Uterus (tissue), 4 donors: Measurements from ENCODE around the gene HOMER2. TPM values are rescaled to one million over a fixed set of nuclear protein-coding genes. Genes with fewer than 3 reads are reported as not detected.

Experiments used
- DNase-seq, 2 donors: peaks; one replicate each; pipeline ENCODE4 v3.0.0-alpha.2; 2019 to 2020
- H3K27ac ChIP-seq, 2 donors: fragments of 200-600 bp; sonication (generic); 1 replicate in 1 of 2; 2 replicates in 1 of 2; pipeline ENCODE4 v1.5.1; 2016 to 2018
- H3K27me3 ChIP-seq, 2 donors: fragments of 200-600 bp; sonication (generic); one replicate each; pipeline ENCODE4 v1.5.1; 2018 to 2019; ENCODE audit warnings: control low read depth in 1 of 2
- H3K36me3 ChIP-seq, 2 donors: fragments of 200-600 bp; sonication (generic); one replicate each; pipeline ENCODE4 v1.5.1; 2019; ENCODE audit warnings: control low read depth in 1 of 2
- H3K4me1 ChIP-seq, 2 donors: fragments of 200-600 bp; sonication (generic); one replicate each; pipeline ENCODE4 v1.5.1; 2018 to 2019; ENCODE audit warnings: control low read depth in 1 of 2
- H3K4me3 ChIP-seq, 2 donors: fragments of 200-600 bp; sonication (generic); 1 replicate in 1 of 2; 2 replicates in 1 of 2; pipeline ENCODE4 v1.5.1; 2018 to 2019; ENCODE audit warnings: mild to moderate bottlenecking in 1 of 2
- H3K9me3 ChIP-seq, 2 donors: fragments of 200-600 bp; sonication (generic); one replicate each; pipeline ENCODE4 v1.5.1; 2019; ENCODE audit warnings: control low read depth in 1 of 2
- POLR2A ChIP-seq, 2 donors: fragments of 450-650 bp; IDR thresholded peaks; one replicate each; pipeline ENCODE4 v1.6.1; 2016; ENCODE audit warnings: antibody characterized with exemption in 2 of 2, mild to moderate bottlenecking in 1 of 2, moderate library complexity in 1 of 2
- intact Hi-C: fragments of 100-400 bp; cut with DNase I; formaldehyde crosslinking; loops from one replicate; pipeline ENCODE4 v1.15.1; 2023; ENCODE audit warnings: low total_unique reads
- total RNA-seq, 4 donors: library from RNA; depleted of rRNA in 3 of 4; stranded (reverse); fragments of >200 nt in 3 of 4; gene quantifications; one replicate each; pipeline versions ENCODE4 v1.1.0 to v1.2.4, GENCODE V29; 2014 to 2023
- TF ChIP-seq, protein P1 (sequence below), 4 experiments: fragments of 200-600 bp in 2 of 4; fragments of 450-650 bp in 2 of 4; sonication (generic) in 2 of 4; IDR thresholded peaks; one replicate each; pipeline ENCODE4 v1.5.1; 2016 to 2019; ENCODE audit warnings: antibody characterized with exemption in 4 of 4, mild to moderate bottlenecking in 2 of 4, moderate library complexity in 1 of 4
- donor health status: DM: yes; HTN: yes; CAD: no.

Gene HOMER2
- total RNA-seq, 4 donors from 2014 or later, result 5.1 to 50.0 (median 10.6) TPM

DNA sequence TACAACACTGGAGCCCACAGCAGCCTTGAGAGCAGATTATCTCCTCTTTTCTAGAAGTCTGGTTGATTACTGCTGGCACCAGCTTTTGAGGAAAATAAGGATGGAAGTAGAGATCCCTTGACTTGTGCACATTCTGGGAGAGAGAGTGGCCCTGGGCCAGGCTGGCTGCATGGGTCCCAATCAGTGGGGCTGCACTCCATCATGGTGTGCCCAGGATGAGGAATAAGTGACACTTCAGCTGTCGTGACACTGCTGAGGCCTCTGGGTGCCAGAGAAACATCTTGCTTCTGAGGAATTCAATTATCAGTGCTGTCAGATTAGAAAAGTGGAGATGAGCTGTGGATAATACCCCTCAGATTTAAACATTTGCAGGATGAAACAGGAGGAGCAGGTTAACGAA, 42.6 kb upstream of the HOMER2 start:
- no peaks in the 10 kb centered on the region for H3K36me3 ChIP-seq
- DNase-seq, result no peak
- H3K4me1 ChIP-seq, result peaks cover 0 to 4% of the 10 kb centered on the region in 2 donors
- no peaks in the 10 kb centered on the region for H3K27me3 ChIP-seq
- TF ChIP-seq, protein P1, sequence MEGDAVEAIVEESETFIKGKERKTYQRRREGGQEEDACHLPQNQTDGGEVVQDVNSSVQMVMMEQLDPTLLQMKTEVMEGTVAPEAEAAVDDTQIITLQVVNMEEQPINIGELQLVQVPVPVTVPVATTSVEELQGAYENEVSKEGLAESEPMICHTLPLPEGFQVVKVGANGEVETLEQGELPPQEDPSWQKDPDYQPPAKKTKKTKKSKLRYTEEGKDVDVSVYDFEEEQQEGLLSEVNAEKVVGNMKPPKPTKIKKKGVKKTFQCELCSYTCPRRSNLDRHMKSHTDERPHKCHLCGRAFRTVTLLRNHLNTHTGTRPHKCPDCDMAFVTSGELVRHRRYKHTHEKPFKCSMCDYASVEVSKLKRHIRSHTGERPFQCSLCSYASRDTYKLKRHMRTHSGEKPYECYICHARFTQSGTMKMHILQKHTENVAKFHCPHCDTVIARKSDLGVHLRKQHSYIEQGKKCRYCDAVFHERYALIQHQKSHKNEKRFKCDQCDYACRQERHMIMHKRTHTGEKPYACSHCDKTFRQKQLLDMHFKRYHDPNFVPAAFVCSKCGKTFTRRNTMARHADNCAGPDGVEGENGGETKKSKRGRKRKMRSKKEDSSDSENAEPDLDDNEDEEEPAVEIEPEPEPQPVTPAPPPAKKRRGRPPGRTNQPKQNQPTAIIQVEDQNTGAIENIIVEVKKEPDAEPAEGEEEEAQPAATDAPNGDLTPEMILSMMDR (IDR thresholded peaks at IDR 0.05), result no peak
- no peak for TF ChIP-seq POLR2A (IDR thresholded peaks at IDR 0.05)
- no peak overlapping the region for H3K4me3 ChIP-seq
- no peak overlapping the region for H3K27ac ChIP-seq
- H3K9me3 ChIP-seq, result no peaks in the 10 kb centered on the region
- intact Hi-C loops, result no loop called here

DNA sequence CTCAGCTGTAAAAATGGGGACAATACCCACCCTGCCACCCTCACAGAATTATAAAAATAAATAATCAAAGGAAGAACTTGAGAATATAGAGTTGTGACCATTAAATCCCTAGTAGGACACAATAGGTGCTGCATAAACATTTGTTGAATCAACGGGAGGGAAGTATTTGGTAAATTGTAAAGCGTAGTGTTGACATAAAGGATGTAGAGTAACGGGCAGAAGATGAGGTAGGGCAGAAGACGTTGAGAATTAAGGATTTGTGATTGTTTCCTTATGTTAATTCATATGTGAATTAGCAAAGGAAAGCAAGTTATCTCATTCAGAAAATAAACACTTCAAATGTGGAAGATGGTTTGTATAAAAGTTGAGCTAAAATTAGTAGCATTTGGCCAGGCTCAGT, 40.6 kb upstream of the HOMER2 start:
- H3K4me3 ChIP-seq, result no peak overlapping the region
- no peaks in the 10 kb centered on the region for H3K9me3 ChIP-seq
- intact Hi-C loops, result no loop called here
- TF ChIP-seq, protein P1 (IDR thresholded peaks at IDR 0.05), result no peak
- TF ChIP-seq POLR2A (IDR thresholded peaks at IDR 0.05), result no peak
- H3K36me3 ChIP-seq, result no peaks in the 10 kb centered on the region
- no peaks in the 10 kb centered on the region for H3K27me3 ChIP-seq
- H3K27ac ChIP-seq, result no peak overlapping the region
- no peaks in the 10 kb centered on the region for H3K4me1 ChIP-seq
- no peak for DNase-seq

DNA sequence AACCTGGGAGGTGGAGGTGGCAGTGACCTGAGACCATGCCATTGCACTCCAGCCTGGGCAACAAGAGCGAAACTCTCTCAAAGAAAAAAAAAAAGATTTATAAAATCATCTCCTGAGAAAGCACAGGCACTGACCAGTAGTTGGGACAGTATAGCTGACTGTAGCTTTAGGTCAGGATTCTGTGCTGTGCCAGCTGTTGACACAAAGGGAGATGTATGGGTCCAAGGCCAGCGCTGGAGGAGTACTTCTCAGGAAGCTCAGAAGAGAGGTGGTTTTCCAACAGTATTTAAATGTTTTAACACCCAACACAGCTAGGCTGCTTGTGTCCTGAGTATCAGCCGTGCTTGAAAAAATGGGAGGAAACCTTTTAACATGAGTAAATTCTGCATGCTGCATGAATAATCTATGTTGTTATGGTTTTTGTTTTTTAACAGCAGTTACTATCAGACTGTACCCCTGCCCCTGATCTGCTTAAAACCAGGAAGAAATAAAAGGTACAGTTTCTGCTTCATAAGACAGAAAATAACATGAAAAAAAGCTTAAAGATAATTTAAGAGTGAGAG, 40.0 kb upstream of the HOMER2 start:
- H3K36me3 ChIP-seq, result no peaks in the 10 kb centered on the region
- no peak for DNase-seq
- no peaks in the 10 kb centered on the region for H3K9me3 ChIP-seq
- intact Hi-C loops, result no loop called here
- H3K27ac ChIP-seq, result no peak overlapping the region
- TF ChIP-seq, protein P1 (IDR thresholded peaks at IDR 0.05), result no peak
- TF ChIP-seq POLR2A (IDR thresholded peaks at IDR 0.05), result no peak
- H3K4me3 ChIP-seq, result no peak overlapping the region
- H3K4me1 ChIP-seq, result no peaks in the 10 kb centered on the region
- H3K27me3 ChIP-seq, result no peaks in the 10 kb centered on the region

DNA sequence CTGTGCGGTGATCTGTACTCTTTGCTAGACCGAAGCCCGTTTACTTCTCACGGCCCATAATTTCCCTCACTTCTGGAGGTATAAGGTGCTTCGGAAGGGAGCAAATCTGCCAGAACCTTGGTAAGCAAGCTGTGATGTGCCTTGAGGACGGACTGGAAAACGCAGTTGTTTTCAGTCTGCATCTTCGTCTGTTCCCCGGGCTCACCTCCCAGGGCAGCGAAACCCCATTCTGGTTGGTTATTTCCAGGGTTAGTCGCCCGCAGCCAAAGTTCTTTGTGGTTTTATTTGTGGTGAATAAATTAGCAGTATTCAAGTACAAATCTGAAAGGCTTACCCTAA, 33.9 kb upstream of the HOMER2 start:
- intact Hi-C loops, result no loop called here
- no peaks in the 10 kb centered on the region for H3K4me1 ChIP-seq
- H3K36me3 ChIP-seq, result no peaks in the 10 kb centered on the region
- peak overlapping the region; percentile 55 to 72 for H3K27ac ChIP-seq
- TF ChIP-seq, protein P1 (IDR thresholded peaks at IDR 0.05), result no peak
- TF ChIP-seq POLR2A (IDR thresholded peaks at IDR 0.05), result no peak
- peak overlapping the region; percentile 57 to 65 for H3K4me3 ChIP-seq
- H3K27me3 ChIP-seq, result no peaks in the 10 kb centered on the region
- H3K9me3 ChIP-seq, result peaks cover 0 to 2% of the 10 kb centered on the region in 2 donors
- DNase-seq, result no peak

DNA sequence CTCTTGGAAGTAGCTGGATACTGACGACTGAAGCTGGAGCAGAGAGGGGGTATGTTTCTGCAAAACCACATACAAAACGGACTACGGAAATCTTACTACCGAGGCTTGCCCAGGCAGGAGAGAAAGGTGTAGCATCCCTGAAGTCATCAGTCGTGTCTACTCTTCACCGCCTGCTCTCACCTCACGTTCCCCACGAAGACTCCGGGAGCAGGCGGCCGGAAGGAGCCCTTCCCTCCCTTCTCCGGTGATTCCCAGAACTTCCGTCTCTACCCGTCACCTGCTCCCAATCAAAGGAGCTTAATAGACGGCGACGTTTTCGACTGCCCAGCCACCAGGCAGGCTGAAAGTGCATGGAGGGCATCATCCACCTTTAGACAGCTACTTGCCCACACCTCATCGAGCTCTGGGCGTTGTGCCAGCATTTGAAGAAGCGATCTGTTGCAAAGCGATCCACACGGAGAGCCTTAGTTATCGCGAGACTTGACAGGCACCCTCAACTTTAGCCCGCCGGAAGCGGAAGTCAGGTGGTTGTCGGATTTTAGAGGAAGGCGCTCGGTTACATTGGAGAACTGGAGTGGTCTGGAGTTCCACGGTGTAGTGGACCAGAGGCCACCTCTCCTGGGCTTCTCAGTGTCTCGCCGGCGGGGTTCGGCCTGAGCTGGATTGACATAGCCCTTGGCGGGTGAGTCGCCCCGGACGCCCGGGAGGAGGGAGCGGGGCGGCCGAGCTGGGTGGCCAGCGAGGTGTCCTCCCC, 33.3 kb upstream of the HOMER2 start, which contains the start of gene RAMAC:
Gene RAMAC, plus strand, starts transcription at position 523 of the 754 bp plus-strand sequence. CDS start 2,809 bp downstream, outside the sequence.
- Histone ChIP-seq H3K27ac (peak within 1 kb of the TSS; percentile 55 to 72), H3K27me3 (no peaks in the 10 kb centered on the region), H3K36me3 (no peaks in the 10 kb centered on the region), H3K4me3 (peak within 1 kb of the TSS; percentile 57 to 65), H3K4me1 (no peaks in the 10 kb centered on the region), H3K9me3 (peaks cover 0 to 2% of the 10 kb centered on the region in 2 donors)
- peak; percentile 86 to 93 for DNase-seq
- intact Hi-C loops, result no loop called here
- TF ChIP-seq POLR2A (IDR thresholded peaks at IDR 0.05), result no peak
- TF ChIP-seq, protein P1 (IDR thresholded peaks at IDR 0.05), result peak in 1 of 4 experiments; percentile 18
